Islet precursor cell (in vitro differentiated cells): ENCODE results near the gene PDE10A.

Source experiments
- DNase-seq: peaks from one replicate; pipeline ENCODE4 v3.0.0-alpha.2; 2018

Gene PDE10A

DNA sequence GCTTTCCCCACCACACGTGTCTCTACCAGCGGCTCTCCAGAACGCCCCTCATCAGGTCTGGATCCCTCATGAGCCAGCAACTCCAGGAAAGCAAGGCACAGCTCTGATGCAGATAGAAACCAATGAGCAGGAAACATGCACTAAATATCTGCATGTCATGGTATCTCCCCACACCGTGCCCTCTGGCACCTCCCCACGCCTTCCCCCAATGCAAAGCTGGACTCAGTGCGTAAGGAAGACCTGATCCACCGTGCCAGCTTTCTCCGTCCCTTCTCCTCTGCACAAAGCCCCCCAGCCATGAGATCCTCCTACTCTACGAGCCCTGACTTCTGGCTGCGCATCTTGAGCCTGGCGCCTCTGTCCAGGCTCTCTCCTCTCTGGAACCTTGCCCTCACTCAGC is 9.4 kb downstream of the PDE10A start:
- DNase-seq, result no peak

DNA sequence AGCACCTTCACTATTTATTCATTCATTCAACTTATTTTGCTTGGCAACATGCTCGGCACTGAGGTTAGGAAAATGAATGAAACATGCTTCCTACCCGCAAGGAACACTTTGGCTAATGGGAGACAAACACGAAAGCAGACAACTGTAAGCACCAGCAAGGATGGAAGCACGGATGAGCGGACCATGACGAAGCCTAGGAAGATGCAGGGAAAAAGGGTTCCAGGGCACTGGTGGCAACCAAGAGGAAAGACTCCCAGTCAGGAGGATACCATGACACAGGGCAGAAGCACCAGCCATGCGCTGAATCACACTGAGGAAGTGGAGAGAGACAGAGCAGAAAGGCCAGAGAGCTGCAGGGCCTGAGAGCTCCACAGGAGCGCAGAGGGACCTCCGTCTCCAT is 9.8 kb downstream of the PDE10A start:
- no peak for DNase-seq

DNA sequence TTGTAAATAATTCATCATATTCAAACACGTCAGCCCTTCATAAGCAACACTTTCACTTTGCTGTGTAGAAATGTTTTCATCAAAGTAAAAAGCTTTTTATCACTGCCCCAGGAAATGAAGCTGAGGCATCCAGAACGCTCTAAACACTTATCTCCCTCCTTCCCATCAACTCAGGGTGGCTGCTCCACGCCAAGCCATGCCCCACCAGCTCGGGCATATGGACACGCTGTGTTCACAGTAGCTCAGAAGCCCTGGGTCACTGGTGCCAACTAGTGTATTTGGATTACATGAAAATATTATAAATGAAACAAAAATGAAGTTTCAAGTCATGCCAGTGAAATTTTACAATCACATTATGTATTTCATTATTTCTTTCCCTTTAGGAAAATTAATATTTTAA is 10.3 kb downstream of the PDE10A start:
- DNase-seq, result no peak

DNA sequence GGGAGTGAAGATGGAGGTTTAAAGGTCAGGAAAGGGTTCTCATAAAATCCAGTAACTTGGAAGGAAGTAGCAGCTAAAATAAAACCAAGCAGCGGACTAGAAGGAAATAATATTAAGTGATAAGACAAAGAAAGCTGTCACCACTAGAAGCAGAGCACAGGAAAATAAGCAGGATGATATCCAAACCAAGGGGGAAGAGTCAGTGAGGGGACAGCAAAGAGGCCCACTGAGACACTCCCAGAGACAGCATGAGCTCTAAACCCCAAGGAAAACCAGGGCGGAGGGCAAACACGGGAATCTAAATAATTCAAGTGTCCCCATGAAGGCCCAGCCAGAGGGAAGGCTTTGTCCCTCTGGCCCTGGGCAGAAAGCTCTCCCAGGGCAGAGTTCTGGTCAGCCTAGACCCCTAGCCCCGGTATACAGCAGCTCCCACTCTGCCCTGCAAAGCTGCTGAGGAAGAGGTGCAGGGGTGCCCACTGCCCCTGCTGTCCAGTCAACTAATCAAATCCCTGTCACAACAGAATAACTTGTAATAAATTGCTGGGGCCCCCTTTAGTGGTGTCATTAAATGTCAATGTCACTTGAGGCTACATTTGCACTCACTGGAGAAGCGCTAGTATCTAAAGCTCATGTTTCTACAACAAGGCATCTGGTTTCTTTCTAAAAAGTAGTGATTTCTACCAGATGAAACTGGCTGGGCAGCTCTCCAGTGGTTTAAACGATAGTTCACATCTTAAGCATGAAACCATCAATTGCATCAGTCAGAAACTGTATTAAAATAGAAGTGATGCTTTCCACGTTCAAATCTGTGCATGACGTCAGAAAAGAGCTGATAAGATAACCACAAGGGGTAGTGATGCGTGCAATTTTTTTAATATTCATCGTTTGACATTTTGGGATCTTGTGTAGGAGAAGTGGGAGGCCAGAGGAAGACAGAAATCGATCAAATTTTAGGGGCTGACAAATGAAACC is 13.6 kb downstream of the PDE10A start:
- DNase-seq, result no peak

DNA sequence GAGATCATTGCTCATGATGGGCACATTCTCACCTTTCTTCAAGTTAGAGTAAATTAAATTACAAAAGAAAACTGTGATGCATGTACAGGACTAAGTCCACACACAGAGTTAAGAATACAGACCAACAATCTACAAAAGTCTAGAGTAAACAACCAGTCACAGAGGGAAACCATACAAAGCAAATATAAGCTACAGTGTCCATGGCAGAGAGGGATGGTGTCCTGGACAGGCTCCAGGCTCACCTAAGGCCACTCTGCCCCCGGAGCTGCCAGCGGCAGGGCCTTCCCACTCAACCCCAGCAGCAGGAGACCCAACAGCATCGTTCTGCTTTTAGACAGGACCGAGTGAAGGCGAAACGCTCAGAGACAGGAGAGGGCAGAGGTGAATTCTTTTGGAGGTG is 16.0 kb downstream of the PDE10A start:
- DNase-seq, result no peak

DNA sequence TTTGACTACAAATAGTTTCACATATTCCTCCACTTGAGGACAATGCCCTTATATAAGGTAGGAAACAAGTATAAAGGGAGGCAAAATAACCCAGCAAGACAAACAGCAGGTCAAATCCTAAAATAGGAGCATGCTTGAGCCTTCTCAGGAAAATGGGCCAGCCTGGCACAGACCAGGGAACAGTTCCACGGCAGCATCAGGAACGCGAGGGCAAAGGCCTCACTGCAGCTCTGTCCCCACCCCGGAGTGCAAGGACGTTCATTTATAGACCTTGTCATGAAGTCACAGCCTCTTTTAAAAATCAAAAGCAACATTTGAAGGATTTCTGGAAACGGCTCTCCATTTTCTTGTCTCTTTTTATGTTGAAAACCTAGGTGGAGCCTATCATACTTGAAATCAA is 17.1 kb downstream of the PDE10A start:
- no peak for DNase-seq

DNA sequence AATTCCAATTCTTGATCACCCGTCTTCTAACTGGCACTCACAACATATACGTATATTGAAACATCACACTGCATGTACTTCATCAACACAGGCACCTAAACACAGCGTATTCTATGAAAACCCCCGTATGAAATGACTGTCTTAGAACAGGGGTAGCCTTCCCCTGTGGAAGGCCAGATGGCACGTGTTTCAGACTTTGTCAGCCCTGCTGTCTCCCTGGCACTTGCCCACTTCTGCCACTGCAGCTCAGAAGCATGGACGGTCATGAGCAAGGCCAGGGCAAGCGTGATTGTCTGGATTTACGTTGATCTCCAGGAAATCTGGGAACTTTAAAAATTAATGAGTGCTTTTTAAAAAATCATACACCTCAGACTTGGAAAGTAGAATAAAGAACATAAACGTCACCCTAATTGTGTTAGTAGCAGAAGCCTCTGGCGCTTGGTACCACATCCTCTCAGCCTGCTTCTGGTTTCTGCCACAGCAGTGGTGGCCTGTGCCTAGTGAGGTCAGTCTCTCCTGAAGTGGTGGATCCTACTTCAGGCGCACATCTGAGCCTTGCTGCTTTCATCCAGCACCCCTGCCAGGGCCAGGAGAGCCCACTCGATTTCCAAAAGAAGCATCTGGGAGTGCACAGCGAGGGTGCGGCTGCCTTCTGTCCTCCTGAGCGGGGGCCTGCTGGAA is 18.3 kb downstream of the PDE10A start:
- no peak for DNase-seq

DNA sequence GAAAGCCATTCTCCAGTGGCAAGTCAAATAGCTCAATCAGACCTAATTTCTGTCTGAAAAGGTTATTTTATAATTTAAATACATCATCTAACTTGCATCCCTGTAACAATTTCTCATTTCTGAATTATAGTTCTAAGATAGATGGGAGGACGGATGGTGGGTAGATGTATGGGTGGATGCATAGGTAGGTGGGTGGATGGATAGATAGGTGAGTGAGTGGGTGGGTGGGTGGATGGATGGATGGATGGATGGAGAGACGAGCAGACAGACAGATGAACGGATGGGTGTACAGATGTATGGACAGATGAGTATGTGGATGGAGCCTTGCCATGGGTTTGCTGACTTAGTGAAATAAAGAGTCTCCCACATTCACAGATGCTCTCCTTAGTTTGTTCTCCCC is 20.0 kb downstream of the PDE10A start:
- DNase-seq, result no peak

DNA sequence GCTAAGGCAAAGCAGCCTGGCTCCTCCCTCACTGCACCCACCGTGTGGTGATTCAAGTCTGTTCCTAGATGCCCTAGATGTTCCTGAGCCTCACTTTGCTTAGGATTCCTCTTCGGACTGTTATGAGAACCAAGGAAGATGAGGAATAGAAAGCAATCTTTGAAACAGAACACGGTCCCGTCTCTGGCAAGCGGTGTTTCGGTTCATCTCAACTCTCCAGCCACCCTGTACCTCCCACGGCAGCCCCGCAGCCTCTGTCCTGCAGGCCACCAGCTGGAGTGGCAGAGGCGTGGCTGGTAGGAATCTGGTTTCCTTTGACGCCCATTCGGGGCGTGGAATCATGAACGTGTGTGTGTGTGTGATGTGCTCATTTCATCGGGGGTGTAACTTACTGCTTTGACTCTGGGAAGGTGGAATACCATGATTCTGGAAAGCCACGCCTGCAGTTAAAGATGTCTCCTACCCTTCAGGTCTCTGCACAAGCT is 21.3 kb downstream of the PDE10A start:
- no peak for DNase-seq

DNA sequence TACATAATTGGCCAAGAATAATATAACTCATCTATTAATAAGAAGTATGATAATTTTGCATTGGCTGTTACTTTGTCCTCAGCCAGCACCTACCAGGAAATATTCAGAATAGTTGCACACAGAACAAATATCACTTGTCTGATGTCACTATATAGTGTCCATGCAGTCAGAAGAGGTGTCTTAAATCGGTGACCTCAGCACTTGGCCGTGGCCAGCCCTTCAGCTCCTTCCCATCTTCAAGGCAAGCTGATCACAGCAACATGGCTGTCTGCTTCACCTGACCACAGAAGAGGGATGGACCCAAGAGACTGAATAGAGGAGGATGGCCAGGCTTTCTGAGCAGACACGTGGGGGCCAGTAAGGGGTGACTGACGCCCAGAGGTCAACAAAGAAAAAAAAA is 22.2 kb downstream of the PDE10A start:
- DNase-seq, result no peak

DNA sequence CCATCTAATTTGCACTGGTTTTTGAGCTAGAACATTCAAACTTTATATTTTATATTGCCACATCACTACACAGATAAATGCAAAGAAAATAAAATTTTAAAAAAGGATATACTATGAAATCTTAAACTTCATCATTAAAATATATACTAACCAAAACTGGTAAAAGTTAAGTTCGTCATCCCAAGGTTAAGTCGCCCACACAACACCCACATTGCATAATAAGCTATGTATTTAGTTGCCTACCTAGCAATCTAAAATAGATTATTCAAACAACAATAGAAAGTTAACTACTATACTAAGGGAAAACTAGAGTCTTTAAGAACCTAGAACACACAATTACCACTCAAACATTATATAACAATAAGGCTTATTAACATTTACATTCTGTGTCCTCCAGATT is 24.5 kb downstream of the PDE10A start:
- no peak for DNase-seq

DNA sequence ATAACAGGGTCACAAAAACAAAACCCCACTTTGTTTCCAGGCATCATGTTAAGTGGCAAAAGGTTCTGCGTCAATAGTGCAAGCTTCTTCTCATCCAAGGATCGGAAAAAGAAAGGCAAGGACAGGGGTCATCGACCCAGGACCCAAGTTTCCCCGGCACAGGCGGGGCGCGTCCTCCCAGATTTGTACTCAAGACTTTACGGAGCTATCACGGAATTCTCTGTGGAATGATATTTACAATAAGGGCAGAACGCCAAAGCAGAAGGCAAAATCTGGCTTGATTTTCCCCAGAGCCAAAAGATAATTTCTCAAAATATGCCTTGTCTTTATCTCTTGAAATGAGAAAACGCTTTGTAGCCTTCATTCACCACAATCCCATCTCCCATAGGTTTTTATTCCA is 25.5 kb downstream of the PDE10A start:
- no peak for DNase-seq

DNA sequence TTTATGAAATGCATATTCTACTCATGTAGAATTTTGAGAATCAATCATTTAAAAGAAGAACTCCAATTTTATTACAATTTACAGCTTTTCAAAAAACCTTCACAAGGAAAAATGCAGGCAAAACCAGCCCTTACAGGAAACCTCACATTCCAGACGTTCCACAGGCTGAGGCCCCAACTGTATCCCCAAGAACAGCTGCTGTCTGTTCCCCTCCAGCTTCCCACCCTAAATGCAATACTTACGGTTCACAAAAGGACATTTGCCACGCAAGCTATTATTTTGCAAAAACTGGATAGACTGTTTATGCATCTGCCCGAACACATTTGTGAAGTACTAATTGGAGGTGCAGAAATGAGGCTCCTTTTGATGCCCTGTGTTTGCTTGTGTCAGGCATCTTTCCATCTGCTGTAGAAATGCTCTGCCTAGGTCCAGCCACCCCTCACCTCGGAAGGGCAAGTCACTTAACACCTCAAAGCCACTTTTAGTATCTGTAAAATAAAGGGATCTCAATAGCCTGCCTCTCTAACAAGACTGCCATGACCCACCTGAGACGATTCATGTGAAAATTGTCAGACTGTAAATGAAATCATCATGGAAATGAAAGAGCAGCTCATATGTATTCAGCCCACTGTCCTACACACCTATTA is 26.5 kb downstream of the PDE10A start:
- DNase-seq, result no peak

DNA sequence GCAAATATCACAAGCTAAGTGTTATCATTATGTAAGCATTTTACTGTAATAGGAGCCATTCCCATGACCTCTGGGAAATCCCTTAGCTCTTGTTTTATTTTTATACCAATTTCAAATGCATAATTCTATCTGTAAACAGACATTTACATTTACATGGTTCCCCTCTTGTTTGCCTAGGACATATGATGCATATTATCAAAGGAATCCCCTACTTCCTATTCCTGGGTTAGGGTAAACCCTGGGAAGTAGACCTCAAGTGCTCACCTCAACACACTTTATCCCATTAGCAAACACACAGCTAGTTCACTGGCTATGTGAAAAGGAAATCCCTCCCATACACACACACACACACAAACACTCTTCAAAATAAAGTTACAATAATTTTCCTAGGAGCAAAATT is 27.1 kb downstream of the PDE10A start:
- no peak for DNase-seq

DNA sequence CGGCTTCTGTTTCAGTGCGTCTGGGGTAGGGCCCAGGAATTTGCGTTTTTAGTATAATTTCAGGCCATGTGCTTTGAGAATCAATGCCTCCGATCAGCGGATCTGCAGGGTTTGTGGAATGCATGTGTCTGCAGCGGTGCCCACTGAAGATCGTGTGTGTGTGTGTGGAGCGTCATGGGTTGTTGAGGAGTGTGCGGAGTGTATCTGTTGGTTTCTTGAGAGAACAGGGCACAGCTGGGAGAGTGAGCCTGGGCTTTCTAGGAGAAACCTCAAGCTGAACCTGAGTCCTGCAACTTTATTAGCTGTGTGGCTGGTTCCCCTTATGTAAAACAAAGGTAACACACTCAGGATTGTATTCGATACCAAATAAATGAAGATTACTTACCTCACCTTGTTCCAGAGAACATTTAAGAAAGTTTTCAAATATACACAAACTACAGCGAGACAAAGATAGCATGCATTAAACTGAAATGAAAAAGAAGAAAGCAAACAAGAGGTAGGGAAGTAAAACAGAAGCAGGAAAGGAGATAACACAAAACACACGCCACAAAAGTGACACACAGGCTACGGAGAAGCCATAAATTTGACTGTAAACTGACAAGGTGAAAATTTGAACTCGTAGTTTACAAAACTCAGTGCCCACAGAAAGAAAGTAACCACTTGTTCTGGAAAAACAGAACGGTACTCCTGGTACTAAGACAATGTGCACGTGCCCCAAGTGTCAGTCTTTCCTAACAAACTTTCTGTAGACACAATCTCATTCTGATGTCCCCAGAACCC is 28.8 kb downstream of the PDE10A start:
- no peak for DNase-seq

DNA sequence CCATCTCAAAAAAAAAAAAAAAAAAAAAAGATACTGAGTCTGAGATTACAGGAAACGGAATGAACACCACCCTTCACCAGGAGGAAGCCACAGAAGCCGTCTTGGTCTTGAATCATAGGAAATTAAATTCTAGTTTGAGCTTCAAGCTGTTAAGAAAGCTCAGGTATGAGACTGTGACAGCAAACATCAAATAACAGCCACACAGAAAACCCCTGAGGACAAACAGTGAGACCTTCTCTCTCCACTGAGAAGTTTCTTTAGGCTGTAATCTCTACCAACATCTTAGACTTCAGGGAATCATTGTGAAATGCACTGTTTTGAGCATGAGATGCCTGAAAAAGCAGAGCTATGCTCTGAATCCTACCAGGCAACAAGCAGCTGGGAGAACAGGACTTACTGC is 30.8 kb downstream of the PDE10A start:
- DNase-seq, result peak; percentile 68

DNA sequence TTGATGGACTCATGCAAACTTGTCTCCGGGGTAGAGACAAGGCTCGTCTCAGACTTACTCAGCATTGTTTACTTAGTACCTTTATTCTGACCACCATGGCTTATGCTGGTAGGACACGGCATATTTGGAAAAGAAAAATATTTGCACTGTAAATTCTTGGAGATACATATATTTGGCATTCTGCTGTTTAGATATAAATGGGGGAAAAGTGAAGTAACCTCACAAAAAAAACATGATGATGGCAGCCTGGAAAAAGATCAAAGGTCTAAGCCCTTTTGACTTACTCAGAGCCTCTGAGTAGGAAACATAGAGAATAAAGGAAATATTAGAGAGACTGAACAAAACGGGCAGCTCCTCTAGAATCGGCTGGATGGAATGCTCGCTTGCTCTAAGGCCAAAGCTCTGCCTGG is 32.5 kb downstream of the PDE10A start:
- no peak for DNase-seq

DNA sequence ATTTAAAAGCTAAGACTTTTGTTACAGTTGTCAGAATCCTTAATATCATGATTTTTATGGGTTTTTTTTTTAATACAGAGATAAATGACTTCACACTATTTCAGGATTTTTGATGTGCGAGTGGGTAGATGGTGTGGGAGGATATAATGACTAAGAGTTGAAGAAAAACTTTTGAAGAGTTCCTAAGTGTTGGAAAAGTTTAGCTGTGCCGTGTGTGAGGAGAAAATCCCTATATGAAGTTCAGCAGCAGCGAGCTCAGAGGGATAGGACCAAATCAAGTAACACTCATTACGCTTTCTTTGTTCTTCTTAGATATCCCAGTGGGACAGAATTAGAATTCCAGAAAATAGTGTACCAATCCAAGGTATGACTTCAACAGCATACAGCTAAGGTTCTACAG is 34.1 kb downstream of the PDE10A start:
- no peak for DNase-seq

DNA sequence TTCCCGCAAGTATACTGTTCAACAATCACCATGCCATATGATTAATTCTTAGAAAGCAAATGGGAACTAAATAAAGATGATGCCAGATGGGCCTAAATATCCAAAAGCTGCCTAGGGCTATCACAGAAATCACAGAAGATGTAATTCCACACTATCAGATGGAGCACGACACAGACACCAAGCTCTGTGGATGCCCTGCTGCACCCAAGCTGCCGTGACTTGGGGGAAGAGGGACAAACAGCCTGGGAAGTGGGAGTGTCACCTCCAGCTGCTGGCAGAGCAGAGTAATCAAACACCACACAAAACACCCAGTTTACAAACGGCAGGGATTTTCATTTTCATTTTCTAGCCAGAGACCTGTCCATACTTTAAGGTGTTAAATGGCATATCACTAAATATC is 35.7 kb downstream of the PDE10A start:
- no peak for DNase-seq

DNA sequence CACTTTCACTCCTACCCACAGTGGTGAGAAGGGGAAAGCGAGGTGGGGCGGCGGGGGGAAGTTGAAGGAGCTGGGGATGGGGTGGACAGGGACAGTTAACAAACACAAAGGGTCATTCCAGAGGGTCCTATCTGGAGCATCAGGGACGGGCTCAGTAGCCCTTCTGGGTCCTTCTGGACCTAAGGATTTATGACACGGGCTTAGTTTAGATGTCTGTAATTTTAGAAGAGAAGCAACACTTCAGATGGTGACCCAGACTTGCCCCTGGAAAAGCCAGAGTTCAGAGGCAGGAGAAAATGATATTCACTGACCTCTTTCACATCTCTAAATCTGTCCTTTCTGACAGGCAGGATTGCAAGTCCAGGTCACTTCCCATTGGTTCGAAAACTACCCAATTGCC is 36.3 kb downstream of the PDE10A start:
- DNase-seq, result no peak

DNA sequence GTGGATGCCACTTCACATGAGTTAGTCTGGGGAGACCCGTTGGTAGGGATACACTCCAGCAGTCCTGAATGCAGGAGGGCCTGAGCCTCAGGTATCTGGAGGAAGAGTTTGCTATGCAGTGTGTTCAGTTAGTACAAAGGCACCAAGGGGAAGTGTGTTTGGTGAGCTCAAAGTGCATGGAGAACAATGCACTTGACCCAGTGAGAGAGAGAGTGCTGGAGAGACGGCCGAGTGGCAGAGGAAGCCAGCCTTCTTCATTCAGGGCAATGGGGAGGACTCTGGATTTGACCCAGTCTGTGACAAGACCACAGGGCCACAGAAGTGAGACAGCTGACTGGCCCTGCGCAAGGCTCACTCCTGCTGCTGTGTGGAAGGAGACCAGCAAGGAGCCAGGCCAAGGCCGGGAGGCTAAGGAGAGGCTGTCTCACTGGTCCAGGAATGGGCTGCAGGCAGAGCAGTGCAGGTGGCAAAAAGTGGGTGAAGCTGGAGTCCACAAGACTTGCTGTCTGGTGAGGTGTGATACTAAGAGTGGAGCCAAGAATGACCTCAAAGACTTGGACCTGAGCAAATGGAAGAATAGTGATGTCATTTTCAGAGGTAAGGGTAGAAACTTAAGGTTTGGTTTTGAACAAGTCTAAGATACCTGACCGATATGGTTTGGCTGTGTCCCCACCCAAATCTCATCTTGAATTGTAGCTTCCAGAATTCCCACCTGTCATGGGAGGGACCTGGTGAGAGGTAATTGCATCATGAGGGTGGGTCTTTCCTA is 38.0 kb downstream of the PDE10A start:
- DNase-seq, result no peak

DNA sequence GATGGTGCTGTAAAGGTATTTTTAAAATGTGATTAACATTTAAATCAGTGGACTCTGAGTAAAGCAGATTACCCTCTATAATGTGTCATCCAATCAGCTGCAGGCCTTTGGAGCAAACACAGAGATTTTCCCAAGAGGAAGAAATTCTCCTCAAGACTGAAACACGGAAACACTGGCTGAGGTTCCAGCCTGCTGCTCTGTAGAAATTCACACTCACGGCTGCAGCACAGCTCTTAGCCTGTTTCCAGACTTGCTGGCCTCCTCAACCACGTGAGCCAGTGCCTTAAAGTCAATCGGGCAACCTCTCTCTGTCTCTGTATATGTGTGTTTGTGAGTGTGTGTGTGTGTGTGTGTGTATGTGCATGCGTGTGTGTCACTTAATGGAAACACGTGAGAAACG is 41.1 kb downstream of the PDE10A start:
- no peak for DNase-seq
